Right cardiac atrium (tissue), 5 donors: ENCODE measurements around the gene TRIM65. TPM values are rescaled to one million over a fixed set of nuclear protein-coding genes. Genes with fewer than 3 reads are reported as not detected.
A peak's percentile ranks its signal among the peaks of the same experiment; 100 is the strongest.

Experiments used
- ATAC-seq, 2 donors: fragments of 200-7000 bp; cut with Tn5 transposase; one replicate each; pipeline versions ENCODE4 v1.8.0 to v1.9.1; 2020; ENCODE audit warnings: moderate library complexity in 2 of 2, mild to moderate bottlenecking in 1 of 2
- DNase-seq, 3 donors: peaks; one replicate each; pipeline ENCODE4 v3.0.0-alpha.2; 2020
- H3K27ac ChIP-seq: one replicate; pipeline ENCODE4 v1.5.1; 2013; ENCODE audit warnings: mild to moderate bottlenecking, low read length, control low read depth, moderate library complexity
- H3K27me3 ChIP-seq: one replicate; pipeline ENCODE4 v1.6.1; 2013; ENCODE audit not compliant: control insufficient read depth, insufficient read depth
- H3K4me1 ChIP-seq: one replicate; pipeline ENCODE4 v1.6.1; 2013; ENCODE audit warnings: low read length; ENCODE audit not compliant: control insufficient read depth, insufficient read depth
- H3K4me3 ChIP-seq: one replicate; pipeline ENCODE4 v1.5.1; 2013; ENCODE audit warnings: low read length, control low read depth
- H3K9me3 ChIP-seq: one replicate; pipeline ENCODE4 v1.6.1; 2013; ENCODE audit warnings: low read length; ENCODE audit not compliant: control insufficient read depth
- WGBS: extraction: QIAGEN DNeasy Blood & Tissue Kit; methylation state at CpG from one replicate; pipeline ENCODE4 v1.1.7; 2013; 5-methylcytosine and 5-hydroxymethylcytosine counted together
- intact Hi-C, 4 donors: fragments of 100-400 bp; cut with DNase I; formaldehyde crosslinking; loops; one replicate each; pipeline versions ENCODE4 v1.11.0 to v1.14.0; 2022 to 2023
- polyA plus RNA-seq: library from polyadenylated mRNA; stranded (reverse); fragments of 200-250 nt; gene quantifications from one replicate; pipeline ENCODE4 v1.2.3, GENCODE V29; 2013
- total RNA-seq, 4 donors: library from RNA; stranded (reverse); fragmentation: NEBNext Ultra II Directional; extraction: Animal tissue kit (Norgen Biotek cat#: 25700); gene quantifications; one replicate each; pipeline ENCODE4 v1.2.1, GENCODE V29; 2021
- donor health status: healthy with polysubstance abuse.
- donor health status: DM: no; HTN: yes; CAD: no.
- donor health status: DM: no; HTN: no; CAD: no.
- donor health status: DM: no; HTN: yes; CAD: no; lungs with severe emphysema.
- donor health status: DM: yes; HTN: yes; CAD: no.

The TRIM65 gene
- total and polyA plus RNA-seq, 5 donors, result 5.7 to 10.7 (median 7.9) TPM

DNA sequence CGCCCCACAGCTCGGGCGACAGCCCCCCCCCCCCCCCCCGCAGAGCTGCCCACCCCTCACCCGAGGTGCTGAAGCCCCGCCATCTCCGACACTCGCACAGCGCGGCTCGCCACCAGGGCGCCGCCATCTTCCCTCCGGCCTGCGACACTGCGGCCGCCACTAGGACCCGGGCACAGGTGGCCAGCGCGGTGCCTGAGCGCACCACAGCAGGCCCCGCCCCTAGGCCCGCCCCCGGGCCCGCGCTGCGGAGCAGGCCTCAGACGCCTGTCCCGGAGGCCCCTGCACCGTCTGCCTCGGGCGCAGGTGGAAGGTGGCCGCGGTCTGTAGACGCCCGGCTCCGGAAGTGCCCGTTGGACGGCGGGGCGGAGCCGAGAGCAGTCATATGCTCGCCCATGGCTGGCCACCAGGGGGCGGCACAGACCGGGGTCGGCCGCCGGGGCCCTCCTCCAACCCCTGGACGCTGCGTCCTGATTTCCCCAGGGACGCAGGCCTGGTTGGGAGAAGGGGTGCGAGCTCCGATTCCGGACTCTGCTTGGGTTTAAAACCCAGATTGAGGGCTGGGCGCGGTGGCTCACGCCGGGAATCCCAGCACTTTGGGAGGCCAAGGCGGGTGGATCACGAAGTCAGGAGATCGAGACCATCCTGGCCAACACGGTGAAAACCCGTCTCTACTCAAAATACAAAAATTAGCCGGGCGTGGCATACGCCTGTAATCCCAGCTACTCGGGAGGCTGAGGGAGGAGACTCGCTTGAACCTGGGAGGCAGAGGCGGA, 8.2 kb upstream of the TRIM65 start, which contains the start of gene MRPL38:
Gene MRPL38 (minus strand): TSS at position 136 of the 773 bp plus-strand sequence. CDS start 9 bp downstream, at position 127.
- Histone ChIP-seq H3K4me1 (no peaks in the 10 kb centered on the region), H3K27ac (peak within 1 kb of the TSS; percentile 75), H3K27me3 (no peaks in the 10 kb centered on the region), H3K9me3 (no peaks in the 10 kb centered on the region), H3K4me3 (peak within 1 kb of the TSS; percentile 77)
- WGBS, result 2% methylated on average over 68 of the region's 69 CpGs
- ATAC-seq, result peak; percentile 95 to 96
- DNase-seq, result peak; percentile 91 to 97 (median 96)
- intact Hi-C loops, result loop anchor here (2.0 to 5.0 kb wide), 3 partner anchors 100 to 107 kb away; no protein-coding TSS in a partner anchor

DNA sequence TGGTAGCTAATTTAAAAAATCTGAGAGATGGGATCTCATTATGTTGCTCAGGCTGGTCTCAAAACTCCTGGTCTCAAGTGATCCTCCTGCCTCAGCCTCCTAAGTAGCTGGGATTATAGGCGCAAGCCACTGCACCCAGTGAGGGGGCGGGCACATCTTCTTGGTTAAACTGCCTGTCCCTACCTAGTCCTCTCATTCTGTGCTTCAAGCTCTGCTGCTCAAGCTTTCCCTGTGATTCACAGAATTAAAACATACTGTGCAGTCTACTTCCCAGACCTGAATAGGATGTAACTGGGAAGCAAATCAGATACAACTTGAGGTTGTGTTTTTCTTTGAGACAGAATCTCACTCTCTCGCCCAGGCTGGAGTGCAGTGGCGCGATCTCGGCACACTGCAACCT, 5.7 kb upstream of the TRIM65 start:
- ATAC-seq (no peak), DNase-seq (no peak)
- no peaks in the 10 kb centered on the region for H3K4me1 ChIP-seq
- no peaks in the 10 kb centered on the region for H3K9me3 ChIP-seq
- intact Hi-C loops, result no loop called here
- 94% methylated on average over 6 of the region's 6 CpGs for WGBS
- no peaks in the 10 kb centered on the region for H3K27me3 ChIP-seq
- no peak overlapping the region for H3K4me3 ChIP-seq
- no peak overlapping the region for H3K27ac ChIP-seq

DNA sequence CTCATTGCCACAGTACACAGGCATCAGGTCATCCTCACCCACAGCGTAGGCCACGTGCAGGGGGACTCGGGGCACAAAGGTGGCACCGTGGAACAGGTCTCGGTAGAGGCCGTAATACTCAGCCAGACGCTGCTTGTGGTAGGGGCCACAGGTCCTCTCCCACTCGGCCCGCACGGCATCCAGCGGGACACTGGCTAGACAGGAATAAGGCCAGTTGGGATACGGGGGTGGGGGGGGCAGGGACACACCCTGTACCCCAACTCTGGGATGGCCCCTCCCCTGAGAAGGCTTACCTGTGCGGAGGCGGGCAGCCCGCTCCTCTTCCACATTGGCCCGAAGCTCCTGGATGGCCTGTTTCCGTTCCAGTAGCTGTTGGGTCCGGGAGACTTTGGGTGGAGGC, 5.0 kb upstream of the TRIM65 start:
- intact Hi-C loops, result no loop called here
- no peaks in the 10 kb centered on the region for H3K4me1 ChIP-seq
- no peak overlapping the region for H3K27ac ChIP-seq
- no peak overlapping the region for H3K4me3 ChIP-seq
- WGBS, result 91% methylated on average over 18 of the region's 18 CpGs
- no peaks in the 10 kb centered on the region for H3K27me3 ChIP-seq
- ATAC-seq (no peak), DNase-seq (peak in 1 of 3 donors; percentile 60)
- no peaks in the 10 kb centered on the region for H3K9me3 ChIP-seq

DNA sequence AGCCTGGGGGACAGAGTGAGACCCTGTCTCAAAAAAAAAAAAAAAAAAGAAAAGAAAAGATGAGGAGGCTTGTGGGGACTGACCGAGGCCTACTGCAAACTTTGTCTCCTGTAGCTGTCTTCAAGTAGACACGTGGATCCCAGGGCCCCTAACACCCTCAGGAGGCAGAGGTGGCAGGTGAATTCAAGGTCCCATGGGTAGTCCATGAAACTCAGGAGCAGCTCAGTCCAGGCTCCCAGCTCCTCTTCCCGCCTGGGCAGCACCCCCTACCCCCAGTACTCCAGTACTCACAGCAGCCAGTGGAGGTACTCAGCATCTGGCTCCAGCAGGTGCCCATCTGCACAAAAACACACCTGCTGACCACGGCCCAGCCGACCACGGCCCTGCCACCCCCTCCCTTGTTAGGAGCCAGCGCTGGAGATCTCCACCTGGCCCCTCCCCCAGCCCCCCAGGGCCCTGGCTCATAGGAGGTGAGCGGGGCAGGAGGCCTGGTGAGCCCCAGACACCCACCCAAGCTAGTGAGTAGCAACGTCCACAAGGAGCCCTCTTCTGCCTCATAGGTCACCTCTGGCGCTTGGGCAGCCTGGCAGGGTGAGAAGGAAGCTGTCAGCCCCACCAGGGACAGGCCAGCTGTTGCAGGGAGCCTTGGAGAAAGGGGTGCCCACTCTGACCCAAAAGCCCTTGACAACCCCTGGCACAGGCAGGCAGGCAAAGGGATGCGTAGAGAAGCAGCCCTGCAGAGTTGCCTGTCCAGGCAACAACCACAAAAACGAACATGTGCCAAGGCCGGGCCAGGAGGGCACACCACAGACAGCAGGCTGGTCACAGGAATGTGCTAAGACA, 4.2 kb upstream of the TRIM65 start:
- Histone ChIP-seq H3K27ac (no peak overlapping the region), H3K27me3 (no peaks in the 10 kb centered on the region), H3K4me3 (no peak overlapping the region), H3K4me1 (no peaks in the 10 kb centered on the region), H3K9me3 (no peaks in the 10 kb centered on the region)
- DNase-seq, result peak in 2 of 3 donors; percentile 58
- intact Hi-C loops, result no loop called here
- ATAC-seq, result no peak
- WGBS, result 86% methylated on average over 13 of the region's 13 CpGs

DNA sequence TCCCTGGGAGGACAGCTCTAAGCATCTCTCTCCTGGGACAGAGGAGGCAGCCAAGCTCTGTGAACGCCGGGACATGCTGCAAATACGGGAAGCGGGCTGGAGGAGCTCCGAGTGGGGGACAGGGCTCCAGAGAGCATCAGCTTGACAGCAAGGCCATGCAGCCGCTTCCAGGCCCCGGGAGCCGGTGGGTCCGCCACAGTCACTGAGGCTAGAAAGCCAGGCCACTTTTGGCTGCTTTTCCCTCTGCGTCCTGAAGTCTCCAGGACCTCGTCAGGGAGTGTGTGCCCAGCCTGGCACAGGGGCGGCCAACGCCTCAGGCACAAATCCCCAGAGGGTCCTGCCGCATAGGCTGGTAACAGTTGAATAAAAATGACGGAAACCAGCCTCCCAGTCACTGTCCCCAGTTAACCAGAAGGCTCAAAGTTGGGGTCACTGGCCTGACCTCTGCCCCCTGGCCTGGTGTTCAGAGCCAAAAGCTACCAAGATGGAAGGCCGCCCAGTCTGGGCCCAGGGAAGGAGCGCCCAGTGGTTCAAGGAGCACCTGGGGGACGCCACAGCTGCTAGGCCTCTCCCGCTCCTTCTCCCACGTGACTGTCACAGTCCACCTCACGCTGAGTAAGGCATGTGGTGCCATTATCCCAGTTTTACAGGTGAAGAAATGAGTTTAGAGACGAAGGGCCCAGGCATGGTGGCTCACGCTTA, 3.2 kb upstream of the TRIM65 start:
- intact Hi-C loops, result loop anchor here in 2 of 4 donors (10.0 kb wide), 2 partner anchors 115 to 135 kb away; partner anchors contain the start of genes GALK1 (in 1 of the 2) and UNK (in 1 of the 2)

GRCh38 chr17:75899353-75899752, 2.6 kb upstream of the TRIM65 start:
- DNase-seq (no peak), ATAC-seq (no peak)
- Histone ChIP-seq H3K27me3 (no peaks in the 10 kb centered on the region), H3K27ac (no peak overlapping the region), H3K9me3 (no peaks in the 10 kb centered on the region), H3K4me3 (no peak overlapping the region), H3K4me1 (no peaks in the 10 kb centered on the region)
- WGBS, result 88% methylated on average over 13 of the region's 13 CpGs
- intact Hi-C loops, result loop anchor here in 2 of 4 donors (10.0 kb wide), 2 partner anchors 115 to 135 kb away; partner anchors contain the start of genes GALK1 (in 1 of the 2) and UNK (in 1 of the 2)

More for the DNA sequence above, 3.2 kb upstream of the TRIM65 start:
- DNase-seq, result peak in 1 of 3 donors; percentile 55
- H3K4me1 ChIP-seq, result no peaks in the 10 kb centered on the region
- no peak for ATAC-seq
- no peak overlapping the region for H3K27ac ChIP-seq
- no peaks in the 10 kb centered on the region for H3K27me3 ChIP-seq
- H3K4me3 ChIP-seq, result no peak overlapping the region
- WGBS, result 87% methylated on average over 23 of the region's 23 CpGs
- H3K9me3 ChIP-seq, result no peaks in the 10 kb centered on the region

DNA sequence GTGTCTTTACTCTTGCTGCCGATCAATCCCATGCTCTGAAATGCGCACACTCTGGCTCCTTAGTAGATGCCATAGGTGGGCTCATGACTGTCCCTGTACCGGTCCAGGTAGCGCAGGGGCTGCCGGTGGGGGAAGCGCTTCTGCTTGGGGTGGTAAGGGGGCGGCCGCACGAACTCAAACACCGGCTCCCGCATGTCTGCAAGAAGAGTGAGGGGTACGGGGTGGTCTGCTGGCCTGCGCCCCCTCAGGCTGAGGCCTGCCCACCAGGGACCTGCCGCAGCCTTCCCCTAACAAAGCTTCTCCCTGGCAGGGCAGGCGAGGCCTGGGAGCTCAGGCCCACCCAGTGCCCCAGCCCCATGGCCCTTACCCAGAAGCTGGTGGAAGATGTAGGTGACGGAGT, 2.0 kb upstream of the TRIM65 start:
- ATAC-seq (no peak), DNase-seq (peak in 1 of 3 donors; percentile 57)
- intact Hi-C loops, result loop anchor here in 2 of 4 donors (10.0 kb wide), 2 partner anchors 114 to 134 kb away; partner anchors contain the start of genes GALK1 (in 1 of the 2) and UNK (in 1 of the 2)
- no peaks in the 10 kb centered on the region for H3K4me1 ChIP-seq
- H3K27ac ChIP-seq, result no peak overlapping the region
- H3K9me3 ChIP-seq, result no peaks in the 10 kb centered on the region
- no peak overlapping the region for H3K4me3 ChIP-seq
- H3K27me3 ChIP-seq, result no peaks in the 10 kb centered on the region
- whole genome bisulfite sequencing, result 94% methylated on average over 16 of the region's 16 CpGs

DNA sequence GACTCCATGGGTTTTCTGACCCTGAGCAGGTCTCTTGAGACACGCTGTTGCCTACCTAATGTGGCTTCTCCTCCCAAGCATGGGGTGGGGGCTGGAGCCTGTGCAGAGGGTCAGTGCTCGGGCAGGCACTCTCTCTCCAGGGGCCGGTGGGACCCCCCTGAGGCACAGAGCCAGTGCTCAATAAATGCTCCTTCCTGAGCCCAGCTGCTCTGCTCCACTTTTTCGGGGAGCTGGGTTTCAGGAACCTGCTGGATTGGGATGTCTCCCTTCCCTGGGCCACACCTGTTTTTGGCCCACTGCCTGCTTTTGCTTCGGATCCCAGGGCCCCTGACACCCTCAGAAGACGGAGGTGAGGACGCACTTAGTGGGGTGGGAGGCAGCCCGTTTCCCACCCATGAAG, 1.3 kb upstream of the TRIM65 start:
- Histone ChIP-seq H3K9me3 (no peaks in the 10 kb centered on the region), H3K4me3 (no peak overlapping the region), H3K27me3 (no peaks in the 10 kb centered on the region), H3K27ac (no peak overlapping the region), H3K4me1 (no peaks in the 10 kb centered on the region)
- DNase-seq (peak in 2 of 3 donors; percentile 58 to 61), ATAC-seq (no peak)
- 88% methylated on average over 8 of the region's 8 CpGs for WGBS
- intact Hi-C loops, result loop anchor here in 2 of 4 donors (10.0 kb wide), 2 partner anchors 113 to 133 kb away; partner anchors contain the start of genes GALK1 (in 1 of the 2) and UNK (in 1 of the 2)

DNA sequence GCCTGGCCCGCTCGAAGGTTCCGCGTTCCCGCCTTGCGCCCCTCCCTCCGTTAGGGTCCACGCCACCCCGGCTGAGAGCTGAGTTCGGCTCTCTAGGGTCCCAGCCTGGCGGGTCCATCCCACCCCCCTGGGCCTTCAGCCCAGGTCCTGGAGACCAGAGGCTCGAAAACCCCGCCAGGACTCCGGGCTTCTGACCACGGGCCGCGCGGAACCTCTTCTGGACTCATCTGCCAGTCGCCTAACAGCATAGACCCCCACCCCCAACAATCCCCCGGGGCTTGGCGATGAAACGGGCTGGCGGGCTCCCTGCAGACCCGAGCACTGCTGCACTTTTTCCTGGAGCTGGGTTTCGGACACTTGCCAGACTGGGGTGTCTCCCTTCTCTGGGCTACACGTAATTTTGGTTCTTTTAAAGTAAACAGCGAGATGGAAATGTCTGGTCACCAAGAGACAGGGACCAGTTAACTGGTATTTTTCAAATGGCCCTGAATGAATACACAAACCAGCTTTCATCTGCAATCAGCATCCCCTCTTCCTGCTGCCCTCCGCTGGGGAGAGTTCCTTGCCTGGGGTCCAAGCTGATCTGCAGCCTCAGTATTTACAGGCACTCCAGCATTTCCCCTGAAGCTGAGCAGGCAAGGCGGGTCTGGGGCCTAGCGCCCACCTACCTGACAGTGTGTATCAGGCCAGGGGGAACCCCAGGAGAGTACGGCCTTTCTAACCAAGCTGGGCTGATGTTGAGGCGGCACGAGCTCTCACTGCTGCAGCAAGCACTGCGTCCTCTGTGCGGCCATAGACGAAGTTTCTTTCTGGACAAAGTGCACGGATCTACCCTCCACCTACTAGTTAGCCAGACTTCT, 639 bp upstream of the TRIM65 start:
- 50% methylated on average over 37 of the region's 37 CpGs for WGBS
- intact Hi-C loops, result loop anchor here in 2 of 4 donors (10.0 kb wide), 2 partner anchors 113 to 133 kb away; partner anchors contain the start of genes GALK1 (in 1 of the 2) and UNK (in 1 of the 2)
- no peak overlapping the region for H3K4me3 ChIP-seq
- H3K27me3 ChIP-seq, result no peaks in the 10 kb centered on the region
- H3K9me3 ChIP-seq, result no peaks in the 10 kb centered on the region
- peak overlapping the region; percentile 46 for H3K27ac ChIP-seq
- H3K4me1 ChIP-seq, result no peaks in the 10 kb centered on the region
- ATAC-seq (no peak), DNase-seq (peak; percentile 58 to 64 (median 60))
